ENCODE results near the gene UROC1. TPM values are rescaled to one million over a fixed set of nuclear protein-coding genes. Genes with fewer than 3 reads are reported as not detected.
A peak's percentile ranks its signal among the peaks of the same experiment; 100 is the strongest.

UROC1 gene
- total RNA-seq (2016; rRNA removed; fragmentation: Illumina TruSeq; extraction: Trizol) = 0.71 and 0.74 TPM in 2 replicates
- 0.09 TPM in 1 of 2 replicates, not detected in the other for total RNA-seq (2016; cell fraction: cytosol; rRNA removed; fragmentation: Illumina TruSeq; extraction: Trizol; ENCODE audit: low read depth)
- 0.39 and 0.97 TPM in 2 replicates for total RNA-seq (2016; cell fraction: insoluble cytoplasmic fraction; rRNA removed; fragmentation: Illumina TruSeq; extraction: Trizol)
- total RNA-seq (2016; cell fraction: membrane; rRNA removed; fragmentation: Illumina TruSeq; extraction: Trizol) = 0.24 and 0.25 TPM in 2 replicates
- 0.69 and 0.87 TPM in 2 replicates for total RNA-seq (2016; cell fraction: nucleus; rRNA removed; fragmentation: Illumina TruSeq; extraction: Trizol)
- polyA plus RNA-seq (2011; rRNA removed) = 1.3 and 2.0 TPM in 2 replicates
- 0.65 and 0.95 TPM in 2 replicates for polyA plus RNA-seq (2011; cell fraction: cytosol; rRNA removed)
- polyA plus RNA-seq (2011; cell fraction: nucleus; rRNA removed) = 6.6 and 8.2 TPM in 2 replicates
- polyA plus RNA-seq (2012) = 1.1 and 2.5 TPM in 2 replicates
- polyA plus RNA-seq (2016; cell fraction: cytosol; fragmentation: Illumina TruSeq; extraction: Trizol; ENCODE audit: low read depth) = 0.12 and 0.17 TPM in 2 replicates
- 0.78 and 0.88 TPM in 2 replicates for polyA plus RNA-seq (2016; cell fraction: insoluble cytoplasmic fraction; fragmentation: Illumina TruSeq; extraction: Trizol; ENCODE audit: low read depth)
- polyA plus RNA-seq (2016; cell fraction: membrane; fragmentation: Illumina TruSeq; extraction: Trizol; ENCODE audit: low read depth) = 0.21 and 0.22 TPM in 2 replicates
- 2.7 and 2.8 TPM in 2 replicates for polyA plus RNA-seq (2016; cell fraction: nucleus; fragmentation: Illumina TruSeq; extraction: Trizol; ENCODE audit: insufficient read depth, low read depth)
- 2.2 TPM in 1 of 2 replicates, not detected in the other for polyA minus RNA-seq (2011; rRNA and poly(A)+ RNA removed; ENCODE audit: low replicate concordance)
- polyA minus RNA-seq (2011; cell fraction: cytosol; rRNA and poly(A)+ RNA removed) = 0.53 and 0.59 TPM in 2 replicates
- polyA minus RNA-seq (2011; cell fraction: nucleus; rRNA and poly(A)+ RNA removed) = 0.75 and 1.2 TPM in 2 replicates
- percentile 29 among the genes with signal in this experiment for Bru-seq, nascent RNA
- percentile 22 among the genes with signal in this experiment for BruChase-seq, experiment 1, labeled RNA remaining after a 6-hour chase
- percentile 26 among the genes with signal in this experiment for BruChase-seq, experiment 2, labeled RNA remaining after a 2-hour chase
- long read RNA-seq, experiment 1, partial matches to known transcripts = 1 of 1 reads
- long read RNA-seq, experiment 1, other reads (novel, unspliced or antisense) = 0 of 1 reads
- long read RNA-seq, experiment 2, partial matches to known transcripts = 2 of 4 reads
- long read RNA-seq, experiment 2, other reads (novel, unspliced or antisense) = 1 of 4 reads

DNA sequence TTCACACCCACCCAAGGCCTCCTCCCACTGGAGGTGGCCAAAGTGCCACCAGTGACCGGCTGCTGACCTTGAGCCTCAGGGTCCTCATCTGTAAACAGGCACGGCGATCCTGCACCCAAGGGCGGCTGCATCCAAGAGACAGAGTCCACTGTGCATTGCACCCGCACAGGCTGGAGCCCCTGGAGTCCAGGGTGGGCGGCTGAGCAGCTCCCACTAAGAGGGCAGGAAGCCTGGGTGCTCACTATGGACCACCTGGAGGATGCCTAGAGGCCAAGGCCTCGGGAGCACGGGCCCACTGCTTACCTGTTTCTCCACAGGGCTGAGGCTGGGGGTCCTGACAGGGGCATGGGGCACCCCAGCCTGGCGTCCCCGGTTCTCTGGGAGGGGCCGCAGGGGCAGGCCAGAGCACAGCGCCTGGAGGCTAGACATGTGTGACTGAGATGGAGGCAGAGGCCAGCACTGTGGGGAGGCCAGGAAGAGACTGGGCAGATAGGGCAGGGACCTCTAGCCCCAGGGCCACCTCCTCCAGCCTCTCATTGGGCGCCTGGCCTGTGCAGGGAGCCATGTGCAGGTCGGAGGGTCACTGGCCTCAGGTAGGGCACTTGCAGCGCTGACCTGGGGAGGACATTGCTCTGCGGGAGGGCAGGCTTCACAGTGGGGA is at the start of gene UROC1:
Gene UROC1, minus strand, starts transcription at position 483 of the 661 bp plus-strand sequence. Its CDS starts 54 bp downstream, at position 429.
- FAIRE-seq (no peak), DNase-seq (ENCODE audit: low spot score) (no peak), ATAC-seq (peak; percentile 72)
- 10% methylated on average over 2 of the region's 16 CpGs for WGBS (ENCODE audit: low lambda C conversion rate)
- no peaks in the 10 kb centered on the region for H3K36me3 ChIP-seq (replicated peaks in 1 of 2; ENCODE audit: control insufficient read depth in 1 of 2, insufficient read depth in 2 of 2, low read length in 2 of 2)
- intact Hi-C loops (cut with micrococcal nuclease; ENCODE audit: unreplicated experiment) (loop anchor here (5.0 kb wide), 1 partner anchor 35 kb away; no protein-coding TSS in a partner anchor), in situ Hi-C loops (cut with HindIII; ENCODE audit: extremely low pct_ligation_motif_present, low pct_unique_long_range_greater_than_20kb) (no loop called here)
- H3K4me3 ChIP-seq (replicated peaks in 1 of 3; ENCODE audit: insufficient read depth in 1 of 3, low read depth in 2 of 3, low read length in 3 of 3) = peak within 1 kb of the TSS; percentile 54 to 73 (median 61)
- H3K27me3 ChIP-seq (ENCODE audit: control insufficient read depth in 1 of 2, insufficient read depth in 2 of 2, low read length in 2 of 2) = no peaks in the 10 kb centered on the region
- no peaks in the 10 kb centered on the region for H3K9me3 ChIP-seq (ENCODE audit: low read length)
- no TSS peak for BruUV-seq (replicated peaks)
- no peaks in the 10 kb centered on the region for H3K79me2 ChIP-seq (ENCODE audit: insufficient read depth, low read length)
- CTCF ChIA-PET (ENCODE audit: low intra/inter-chr PET ratio, low total read pairs) = no interaction called here
- peak within 1 kb of the TSS; percentile 52 for H3K9ac ChIP-seq (ENCODE audit: insufficient read depth, low read depth, low read length)
- H3K27ac ChIP-seq (ENCODE audit: extremely low read length, insufficient read depth, low read length) = peak within 1 kb of the TSS; percentile 76
- no peaks in the 10 kb centered on the region for H4K20me1 ChIP-seq (ENCODE audit: insufficient read depth, low read length)
- H3K4me1 ChIP-seq (ENCODE audit: insufficient read depth, low read length) = peaks cover 60% of the 10 kb centered on the region
- no peak within 1 kb of the TSS for H2AFZ ChIP-seq (ENCODE audit: low read length)
- POLR2A ChIA-PET = interaction anchor here (0.6 to 3.5 kb wide), 6 partner anchors 11 to 46 kb away, joined by 3 to 53 read pairs (median 8); no protein-coding TSS in a partner anchor
- peak within 1 kb of the TSS; percentile 94 for H3K4me2 ChIP-seq (ENCODE audit: low read depth, low read length)
- TF ChIP-seq AKAP8 (CRISPR knock-in tag; IDR thresholded peaks at IDR 0.05) = 0 out of 2 replicates have a peak, but pooled peaks have one; percentile 38
- no peak for TF ChIP-seq EZH2 (conservative IDR thresholded peaks at IDR 0.05; ENCODE audit: low read depth, low read length)
- TF ChIP-seq, protein P1, sequence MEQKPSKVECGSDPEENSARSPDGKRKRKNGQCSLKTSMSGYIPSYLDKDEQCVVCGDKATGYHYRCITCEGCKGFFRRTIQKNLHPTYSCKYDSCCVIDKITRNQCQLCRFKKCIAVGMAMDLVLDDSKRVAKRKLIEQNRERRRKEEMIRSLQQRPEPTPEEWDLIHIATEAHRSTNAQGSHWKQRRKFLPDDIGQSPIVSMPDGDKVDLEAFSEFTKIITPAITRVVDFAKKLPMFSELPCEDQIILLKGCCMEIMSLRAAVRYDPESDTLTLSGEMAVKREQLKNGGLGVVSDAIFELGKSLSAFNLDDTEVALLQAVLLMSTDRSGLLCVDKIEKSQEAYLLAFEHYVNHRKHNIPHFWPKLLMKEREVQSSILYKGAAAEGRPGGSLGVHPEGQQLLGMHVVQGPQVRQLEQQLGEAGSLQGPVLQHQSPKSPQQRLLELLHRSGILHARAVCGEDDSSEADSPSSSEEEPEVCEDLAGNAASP (CRISPR knock-in tag; IDR thresholded peaks at IDR 0.05; ENCODE audit: borderline replicate concordance) = peak; percentile 50; the same call in 1 of the 2 replicates
- TF ChIP-seq, protein P2, sequence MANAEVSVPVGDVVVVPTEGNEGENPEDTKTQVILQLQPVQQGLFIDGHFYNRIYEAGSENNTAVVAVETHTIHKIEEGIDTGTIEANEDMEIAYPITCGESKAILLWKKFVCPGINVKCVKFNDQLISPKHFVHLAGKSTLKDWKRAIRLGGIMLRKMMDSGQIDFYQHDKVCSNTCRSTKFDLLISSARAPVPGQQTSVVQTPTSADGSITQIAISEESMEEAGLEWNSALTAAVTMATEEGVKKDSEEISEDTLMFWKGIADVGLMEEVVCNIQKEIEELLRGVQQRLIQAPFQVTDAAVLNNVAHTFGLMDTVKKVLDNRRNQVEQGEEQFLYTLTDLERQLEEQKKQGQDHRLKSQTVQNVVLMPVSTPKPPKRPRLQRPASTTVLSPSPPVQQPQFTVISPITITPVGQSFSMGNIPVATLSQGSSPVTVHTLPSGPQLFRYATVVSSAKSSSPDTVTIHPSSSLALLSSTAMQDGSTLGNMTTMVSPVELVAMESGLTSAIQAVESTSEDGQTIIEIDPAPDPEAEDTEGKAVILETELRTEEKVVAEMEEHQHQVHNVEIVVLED (CRISPR knock-in tag; IDR thresholded peaks at IDR 0.05; ENCODE audit: borderline replicate concordance) = peak; percentile 21; the same call in 1 of the 2 replicates
- TF ChIP-seq RELA (CRISPR knock-in tag; IDR thresholded peaks at IDR 0.05) = no peak
- 0 out of 2 replicates have a peak, but pooled peaks have one; percentile 10 for TF ChIP-seq ARNT2 (CRISPR knock-in tag; IDR thresholded peaks at IDR 0.05; ENCODE audit: low read depth)
- peak; percentile 30; the same call in 1 of the 2 replicates for TF ChIP-seq PITX1 (CRISPR knock-in tag; IDR thresholded peaks at IDR 0.05)
- peak; percentile 81 for TF ChIP-seq BORCS8-MEF2B (CRISPR knock-in tag; IDR thresholded peaks at IDR 0.05)
- TF ChIP-seq KLF15 (CRISPR knock-in tag; IDR thresholded peaks at IDR 0.05; ENCODE audit: borderline replicate concordance) = no peak
- TF ChIP-seq NR2C2 (CRISPR knock-in tag; IDR thresholded peaks at IDR 0.05; ENCODE audit: borderline replicate concordance) = peak; percentile 27; the same call in 1 of the 2 replicates
- peak; percentile 84 for TF ChIP-seq FOXA3 (CRISPR knock-in tag; IDR thresholded peaks at IDR 0.05)
- 0 out of 2 replicates have a peak, but pooled peaks have one; percentile 36 for TF ChIP-seq ZNF775 (CRISPR knock-in tag; IDR thresholded peaks at IDR 0.05; ENCODE audit: borderline replicate concordance)
